ENCODE results near the gene MACF1.

MACF1 gene

DNA sequence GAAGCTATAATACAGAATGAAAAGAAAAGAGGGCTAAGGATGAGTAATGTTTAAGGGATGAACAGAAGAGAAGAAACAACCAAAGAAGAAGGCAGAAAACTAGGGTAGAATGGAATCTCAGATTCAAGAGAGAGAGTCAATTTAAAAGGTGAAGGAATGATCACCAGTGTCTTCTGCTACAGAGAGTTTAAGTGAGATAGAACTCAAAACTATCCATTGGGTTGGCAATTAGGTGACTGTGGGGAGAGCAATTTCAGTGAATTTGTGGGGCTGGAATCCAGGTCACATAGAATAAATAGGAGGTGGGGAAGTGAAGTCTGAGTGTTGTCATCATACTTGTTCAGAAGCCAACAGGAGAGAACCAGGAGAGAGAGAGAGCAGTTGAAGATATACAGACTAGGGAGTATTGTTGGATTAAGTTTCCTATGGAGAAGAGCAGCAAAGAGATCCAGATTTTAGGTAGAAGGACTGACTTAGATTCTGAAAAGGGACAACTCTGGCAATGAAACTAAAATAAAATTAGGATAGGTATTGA, 19.9 kb downstream of the MACF1 start:
- Histone ChIP-seq H3K4me1 (ENCODE audit: insufficient read depth, low read length) (peaks cover 19% of the 10 kb centered on the region), H3K9me3 (ENCODE audit: insufficient read depth, low read depth, low read length) (no peaks in the 10 kb centered on the region), H3K27ac (ENCODE audit: low read length) (no peak overlapping the region), H3K9ac (ENCODE audit: low read depth, low read length) (no peak overlapping the region), H3K27me3 (ENCODE audit: insufficient read depth, low read length) (no peaks in the 10 kb centered on the region), H3K4me3 (ENCODE audit: low read length) (no peak overlapping the region), H3K36me3 (ENCODE audit: insufficient read depth, low read depth, low read length) (no peaks in the 10 kb centered on the region)

GRCh38 chr1:39226836-39227235, 22.3 kb downstream of the MACF1 start:
- no peak overlapping the region for H3K27ac ChIP-seq (ENCODE audit: low read length)

DNA sequence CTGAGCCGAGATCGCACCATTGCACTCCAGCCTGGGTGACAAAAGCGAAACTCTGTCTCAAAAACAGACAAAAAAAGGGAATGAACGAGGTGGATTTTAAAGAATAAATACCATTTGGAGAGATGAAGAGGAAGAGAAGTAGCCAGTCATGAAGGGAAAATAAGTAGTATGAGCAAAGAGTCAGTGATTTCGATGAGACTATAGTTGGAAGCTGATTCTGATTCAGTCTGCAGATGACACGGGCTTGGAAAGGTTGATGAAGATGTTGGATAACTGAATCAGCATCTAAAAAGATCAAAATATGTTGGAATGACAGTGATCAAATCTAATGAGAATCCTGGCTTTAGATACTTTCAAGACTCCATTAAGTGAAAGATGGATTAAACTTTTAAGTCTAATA, 23.8 kb downstream of the MACF1 start:
- Histone ChIP-seq H3K4me1 (ENCODE audit: insufficient read depth, low read length) (peaks cover 23% of the 10 kb centered on the region), H3K36me3 (ENCODE audit: insufficient read depth, low read depth, low read length) (no peaks in the 10 kb centered on the region), H3K9ac (ENCODE audit: low read depth, low read length) (no peak overlapping the region), H3K27me3 (ENCODE audit: insufficient read depth, low read length) (no peaks in the 10 kb centered on the region), H3K27ac (ENCODE audit: low read length) (no peak overlapping the region), H3K9me3 (ENCODE audit: insufficient read depth, low read depth, low read length) (no peaks in the 10 kb centered on the region), H3K4me3 (ENCODE audit: low read length) (no peak overlapping the region)

More at GRCh38 chr1:39226836-39227235, 22.3 kb downstream of the MACF1 start:
- H3K36me3 ChIP-seq (ENCODE audit: insufficient read depth, low read depth, low read length) = no peaks in the 10 kb centered on the region
- no peak overlapping the region for H3K9ac ChIP-seq (ENCODE audit: low read depth, low read length)
- peaks cover 25% of the 10 kb centered on the region for H3K4me1 ChIP-seq (ENCODE audit: insufficient read depth, low read length)
- H3K27me3 ChIP-seq (ENCODE audit: insufficient read depth, low read length) = no peaks in the 10 kb centered on the region
- H3K4me3 ChIP-seq (ENCODE audit: low read length) = no peak overlapping the region
- no peaks in the 10 kb centered on the region for H3K9me3 ChIP-seq (ENCODE audit: insufficient read depth, low read depth, low read length)

DNA sequence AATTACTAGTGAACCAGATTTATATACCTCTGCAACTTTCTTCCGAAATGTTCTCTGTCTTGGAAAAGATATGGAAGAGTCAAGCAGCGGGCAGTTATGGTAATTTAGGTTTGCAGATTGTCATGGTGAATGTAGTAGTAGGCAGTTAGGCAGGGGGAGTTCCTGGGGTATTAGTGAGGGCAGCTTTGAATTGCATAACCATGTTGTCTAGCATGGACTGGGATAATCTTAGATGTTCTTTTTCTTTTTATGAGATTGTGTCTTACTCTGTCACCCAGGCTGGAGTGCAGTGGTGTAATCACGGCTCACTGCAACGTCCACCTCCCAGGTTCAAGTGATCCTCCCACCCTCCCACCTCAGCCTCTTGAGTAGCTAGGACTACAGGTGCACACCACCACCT, 25.0 kb downstream of the MACF1 start:
- no peak overlapping the region for H3K27ac ChIP-seq (ENCODE audit: low read length)
- H3K9ac ChIP-seq (ENCODE audit: low read depth, low read length) = no peak overlapping the region
- H3K36me3 ChIP-seq (ENCODE audit: insufficient read depth, low read depth, low read length) = no peaks in the 10 kb centered on the region
- H3K4me3 ChIP-seq (ENCODE audit: low read length) = no peak overlapping the region
- H3K9me3 ChIP-seq (ENCODE audit: insufficient read depth, low read depth, low read length) = no peaks in the 10 kb centered on the region
- H3K27me3 ChIP-seq (ENCODE audit: insufficient read depth, low read length) = no peaks in the 10 kb centered on the region
- peaks cover 23% of the 10 kb centered on the region for H3K4me1 ChIP-seq (ENCODE audit: insufficient read depth, low read length)

GRCh38 chr1:39230261-39231190, 26.0 kb downstream of the MACF1 start:
- H3K27me3 ChIP-seq (ENCODE audit: insufficient read depth, low read length) = no peaks in the 10 kb centered on the region
- H3K9ac ChIP-seq (ENCODE audit: low read depth, low read length) = peak overlapping the region; percentile 45; the same call in 1 of the 2 replicates
- H3K27ac ChIP-seq (ENCODE audit: low read length) = peak overlapping the region; percentile 68
- no peaks in the 10 kb centered on the region for H3K36me3 ChIP-seq (ENCODE audit: insufficient read depth, low read depth, low read length)
- no peaks in the 10 kb centered on the region for H3K9me3 ChIP-seq (ENCODE audit: insufficient read depth, low read depth, low read length)
- H3K4me1 ChIP-seq (ENCODE audit: insufficient read depth, low read length) = peaks cover 23% of the 10 kb centered on the region
- H3K4me3 ChIP-seq (ENCODE audit: low read length) = peak overlapping the region; percentile 52

DNA sequence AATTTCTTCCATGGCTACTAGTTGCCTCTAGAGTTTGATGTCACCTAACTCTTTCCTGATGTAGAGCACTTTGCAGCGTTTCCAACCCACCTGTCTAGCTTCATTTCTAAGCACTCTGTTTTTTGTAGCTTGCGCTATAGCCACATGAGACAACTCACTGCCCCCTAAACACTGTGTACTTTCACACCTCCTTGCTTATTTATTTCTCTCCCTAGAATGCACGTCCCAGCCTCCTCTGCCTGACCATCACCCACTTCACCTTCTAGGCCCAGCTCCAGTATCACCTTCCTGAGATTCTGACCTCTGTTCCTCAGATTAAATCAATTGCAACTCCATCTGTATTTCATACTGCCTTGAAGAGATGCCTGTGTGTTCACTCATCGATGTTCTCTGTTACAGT, 32.5 kb downstream of the MACF1 start:
- Histone ChIP-seq H3K27me3 (ENCODE audit: insufficient read depth, low read length) (no peaks in the 10 kb centered on the region), H3K36me3 (ENCODE audit: insufficient read depth, low read depth, low read length) (peaks cover 15% of the 10 kb centered on the region; the same call in 1 of the 2 replicates), H3K4me1 (ENCODE audit: insufficient read depth, low read length) (no peaks in the 10 kb centered on the region), H3K4me3 (ENCODE audit: low read length) (no peak overlapping the region), H3K9ac (ENCODE audit: low read depth, low read length) (no peak overlapping the region), H3K9me3 (ENCODE audit: insufficient read depth, low read depth, low read length) (no peaks in the 10 kb centered on the region), H3K27ac (ENCODE audit: low read length) (no peak overlapping the region)

GRCh38 chr1:39238476-39238875, 34.0 kb downstream of the MACF1 start:
- Histone ChIP-seq H3K4me1 (ENCODE audit: insufficient read depth, low read length) (no peaks in the 10 kb centered on the region), H3K9me3 (ENCODE audit: insufficient read depth, low read depth, low read length) (no peaks in the 10 kb centered on the region), H3K27me3 (ENCODE audit: insufficient read depth, low read length) (no peaks in the 10 kb centered on the region), H3K27ac (ENCODE audit: low read length) (no peak overlapping the region), H3K4me3 (ENCODE audit: low read length) (no peak overlapping the region), H3K9ac (ENCODE audit: low read depth, low read length) (no peak overlapping the region), H3K36me3 (ENCODE audit: insufficient read depth, low read depth, low read length) (peaks cover 15% of the 10 kb centered on the region; the same call in 1 of the 2 replicates)

GRCh38 chr1:39239968-39240367, 35.5 kb downstream of the MACF1 start:
- Histone ChIP-seq H3K4me1 (ENCODE audit: insufficient read depth, low read length) (no peaks in the 10 kb centered on the region), H3K27me3 (ENCODE audit: insufficient read depth, low read length) (no peaks in the 10 kb centered on the region), H3K27ac (ENCODE audit: low read length) (no peak overlapping the region), H3K9me3 (ENCODE audit: insufficient read depth, low read depth, low read length) (no peaks in the 10 kb centered on the region), H3K9ac (ENCODE audit: low read depth, low read length) (no peak overlapping the region), H3K4me3 (ENCODE audit: low read length) (no peak overlapping the region), H3K36me3 (ENCODE audit: insufficient read depth, low read depth, low read length) (peaks cover 15% of the 10 kb centered on the region; the same call in 1 of the 2 replicates)

- Histone ChIP-seq H3K36me3 (ENCODE audit: insufficient read depth, low read depth, low read length) (no peaks in the 10 kb centered on the region), H3K4me3 (ENCODE audit: low read length) (no peak overlapping the region), H3K27me3 (ENCODE audit: insufficient read depth, low read length) (no peaks in the 10 kb centered on the region), H3K4me1 (ENCODE audit: insufficient read depth, low read length) (no peaks in the 10 kb centered on the region), H3K9ac (ENCODE audit: low read depth, low read length) (no peak overlapping the region), H3K9me3 (ENCODE audit: insufficient read depth, low read depth, low read length) (no peaks in the 10 kb centered on the region), H3K27ac (ENCODE audit: low read length) (no peak overlapping the region)
These were observed 38.8 kb downstream of the MACF1 start for GRCh38 chr1:39243302-39243701.

- no peak overlapping the region for H3K9ac ChIP-seq (ENCODE audit: low read depth, low read length)
- no peaks in the 10 kb centered on the region for H3K9me3 ChIP-seq (ENCODE audit: insufficient read depth, low read depth, low read length)
- H3K4me3 ChIP-seq (ENCODE audit: low read length) = no peak overlapping the region
- H3K27me3 ChIP-seq (ENCODE audit: insufficient read depth, low read length) = no peaks in the 10 kb centered on the region
- H3K36me3 ChIP-seq (ENCODE audit: insufficient read depth, low read depth, low read length) = peaks cover 43% of the 10 kb centered on the region
- H3K4me1 ChIP-seq (ENCODE audit: insufficient read depth, low read length) = no peaks in the 10 kb centered on the region
- H3K27ac ChIP-seq (ENCODE audit: low read length) = no peak overlapping the region
These were observed 46.2 kb downstream of the MACF1 start for GRCh38 chr1:39250460-39251240.

DNA sequence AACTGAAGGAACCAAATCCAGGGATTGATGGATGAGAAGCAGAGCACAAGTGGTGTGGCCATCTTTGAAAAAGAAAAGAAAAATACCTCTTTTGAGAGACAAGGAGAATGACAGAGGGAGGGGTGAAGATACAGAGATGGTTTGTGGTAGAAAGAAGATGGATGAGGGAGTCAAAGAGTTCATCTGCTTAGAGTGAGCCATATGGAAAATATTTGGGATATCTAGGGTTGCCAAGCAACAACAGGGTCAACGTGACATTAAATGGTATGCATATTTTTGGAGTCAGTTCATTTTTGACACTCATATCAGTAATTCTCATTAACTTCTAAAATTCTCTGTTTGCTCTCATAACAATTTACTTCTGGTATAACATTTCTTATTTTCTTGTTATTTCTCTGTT, 50.7 kb downstream of the MACF1 start:
- Histone ChIP-seq H3K27me3 (ENCODE audit: insufficient read depth, low read length) (no peaks in the 10 kb centered on the region), H3K4me3 (ENCODE audit: low read length) (no peak overlapping the region), H3K9ac (ENCODE audit: low read depth, low read length) (no peak overlapping the region), H3K9me3 (ENCODE audit: insufficient read depth, low read depth, low read length) (no peaks in the 10 kb centered on the region), H3K4me1 (ENCODE audit: insufficient read depth, low read length) (no peaks in the 10 kb centered on the region), H3K36me3 (ENCODE audit: insufficient read depth, low read depth, low read length) (peaks cover 67% of the 10 kb centered on the region), H3K27ac (ENCODE audit: low read length) (no peak overlapping the region)
